Activated naive CD8-positive, alpha-beta T cell treated with anti-CD3 and anti-CD28 coated beads, Interleukin-2, amount 10 ng/mL, durations not matched to agents 7 days and 5 days (primary cell): ENCODE measurements around the gene TRERF1. TPM values are rescaled to one million over a fixed set of nuclear protein-coding genes. Genes with fewer than 3 reads are reported as not detected.

ENCODE experiments used
- ATAC-seq: fragments of 150-1000 bp; cut with Tn5 transposase; one replicate; pipeline ENCODE4 v1.10.0; 2021; ENCODE audit warnings: low read depth, moderate library complexity
- POLR2A ChIA-PET: fragments of 350-600 bp; sonication (Branson Sonifier 250); formaldehyde crosslinking; loops from one replicate; lab custom pipeline; 2021; ENCODE audit warnings: antibody characterized with exemption; lab: Charles Lee
- DNase-seq: peaks from one replicate; pipeline ENCODE4 v3.0.0; 2021
- H3K27ac Mint-ChIP-seq: one replicate; pipeline ENCODE4 v1.8.0; 2022; ENCODE audit warnings: mild to moderate bottlenecking, mixed read lengths
- H3K27me3 Mint-ChIP-seq: one replicate; pipeline ENCODE4 v1.8.0; 2022; ENCODE audit warnings: mild to moderate bottlenecking, moderate library complexity, mixed read lengths
- H3K36me3 Mint-ChIP-seq: one replicate; pipeline ENCODE4 v1.8.0; 2021; ENCODE audit warnings: mild to moderate bottlenecking, mixed read lengths
- H3K4me1 Mint-ChIP-seq: one replicate; pipeline ENCODE4 v1.8.0; 2021; ENCODE audit warnings: mixed read lengths
- H3K4me3 Mint-ChIP-seq: one replicate; pipeline ENCODE4 v1.8.0; 2022; ENCODE audit warnings: mild to moderate bottlenecking, moderate library complexity, mixed read lengths
- H3K9me3 Mint-ChIP-seq: one replicate; pipeline ENCODE4 v1.8.0; 2021; ENCODE audit warnings: mixed read lengths
- total RNA-seq, 2 experiments: library from RNA; stranded (reverse); gene quantifications; one replicate each; pipeline ENCODE4 v1.2.3, GENCODE V29; 2021

The TRERF1 gene
- total RNA-seq, 2 experiments from 2014 or later, result 21.4 to 21.6 TPM

GRCh38 chr6:42409581-42409980 is 42.1 kb downstream of the TRERF1 start:
- Mint-ChIP-seq H3K27me3 (no peaks in the 10 kb centered on the region), H3K27ac (no peak overlapping the region), H3K9me3 (no peaks in the 10 kb centered on the region), H3K4me1 (peaks cover 36% of the 10 kb centered on the region), H3K36me3 (peaks cover 24% of the 10 kb centered on the region), H3K4me3 (no peak overlapping the region)
- POLR2A ChIA-PET, result no interaction called here
- no peak for ATAC-seq
- no peak for DNase-seq

- no peak for ATAC-seq
- H3K4me3 Mint-ChIP-seq, result no peak overlapping the region
- peaks cover 22% of the 10 kb centered on the region for H3K36me3 Mint-ChIP-seq
- POLR2A ChIA-PET, result no interaction called here
- peaks cover 46% of the 10 kb centered on the region for H3K4me1 Mint-ChIP-seq
- H3K27me3 Mint-ChIP-seq, result no peaks in the 10 kb centered on the region
- DNase-seq, result no peak
- no peaks in the 10 kb centered on the region for H3K9me3 Mint-ChIP-seq
- no peak overlapping the region for H3K27ac Mint-ChIP-seq
These were observed 44.3 kb downstream of the TRERF1 start for GRCh38 chr6:42407379-42407778.

- Mint-ChIP-seq H3K4me1 (peaks cover 51% of the 10 kb centered on the region), H3K27ac (no peak overlapping the region), H3K27me3 (no peaks in the 10 kb centered on the region), H3K9me3 (no peaks in the 10 kb centered on the region), H3K4me3 (no peak overlapping the region), H3K36me3 (peaks cover 20% of the 10 kb centered on the region)
- DNase-seq, result no peak
- POLR2A ChIA-PET, result interaction anchor here (1.5 kb wide), 1 partner anchor 16 kb away, joined by 4 read pairs; no protein-coding TSS in a partner anchor
- ATAC-seq, result no peak
These were observed 45.1 kb downstream of the TRERF1 start for GRCh38 chr6:42406306-42407280.

GRCh38 chr6:42405021-42405420 is 46.7 kb downstream of the TRERF1 start:
- POLR2A ChIA-PET, result interaction anchor here (3.6 kb wide), 1 partner anchor 15 kb away, joined by 35 read pairs; no protein-coding TSS in a partner anchor
- no peak for ATAC-seq

GRCh38 chr6:42404484-42404883 is 47.2 kb downstream of the TRERF1 start:
- Mint-ChIP-seq H3K4me3 (peak overlapping the region; percentile 69), H3K27ac (peak overlapping the region; percentile 67), H3K9me3 (no peaks in the 10 kb centered on the region), H3K4me1 (peaks cover 51% of the 10 kb centered on the region), H3K27me3 (no peaks in the 10 kb centered on the region), H3K36me3 (peaks cover 23% of the 10 kb centered on the region)
- ATAC-seq (peak; percentile 63), DNase-seq (no peak)
- POLR2A ChIA-PET, result interaction anchor here (3.6 kb wide), 1 partner anchor 14 kb away, joined by 35 read pairs; no protein-coding TSS in a partner anchor

More at GRCh38 chr6:42405021-42405420, 46.7 kb downstream of the TRERF1 start:
- no peak for DNase-seq
- peaks cover 22% of the 10 kb centered on the region for H3K36me3 Mint-ChIP-seq
- peak overlapping the region; percentile 67 for H3K27ac Mint-ChIP-seq
- H3K4me3 Mint-ChIP-seq, result no peak overlapping the region
- peaks cover 54% of the 10 kb centered on the region for H3K4me1 Mint-ChIP-seq
- H3K27me3 Mint-ChIP-seq, result no peaks in the 10 kb centered on the region
- H3K9me3 Mint-ChIP-seq, result no peaks in the 10 kb centered on the region

- ATAC-seq, result no peak
- no peaks in the 10 kb centered on the region for H3K27me3 Mint-ChIP-seq
- DNase-seq, result no peak
- H3K36me3 Mint-ChIP-seq, result peaks cover 23% of the 10 kb centered on the region
- H3K4me3 Mint-ChIP-seq, result no peak overlapping the region
- POLR2A ChIA-PET, result interaction anchor here (1.0 to 3.6 kb wide), 3 partner anchors 14 to 48 kb away, joined by 3 to 35 read pairs (median 13); partner anchors contain the start of gene TRERF1
- H3K9me3 Mint-ChIP-seq, result no peaks in the 10 kb centered on the region
- H3K27ac Mint-ChIP-seq, result no peak overlapping the region
- peaks cover 51% of the 10 kb centered on the region for H3K4me1 Mint-ChIP-seq
These were observed 47.9 kb downstream of the TRERF1 start for GRCh38 chr6:42403831-42404230.

- H3K9me3 Mint-ChIP-seq, result no peaks in the 10 kb centered on the region
- peaks cover 23% of the 10 kb centered on the region for H3K36me3 Mint-ChIP-seq
- ATAC-seq (no peak), DNase-seq (no peak)
- no peak overlapping the region for H3K4me3 Mint-ChIP-seq
- H3K4me1 Mint-ChIP-seq, result peaks cover 51% of the 10 kb centered on the region
- POLR2A ChIA-PET, result interaction anchor here (1.0 to 3.6 kb wide), 3 partner anchors 13 to 48 kb away, joined by 3 to 35 read pairs (median 13); partner anchors contain the start of gene TRERF1
- no peaks in the 10 kb centered on the region for H3K27me3 Mint-ChIP-seq
- no peak overlapping the region for H3K27ac Mint-ChIP-seq
These were observed 48.3 kb downstream of the TRERF1 start for GRCh38 chr6:42403421-42403820.

GRCh38 chr6:42402184-42402583 is 49.5 kb downstream of the TRERF1 start:
- H3K27me3 Mint-ChIP-seq, result no peaks in the 10 kb centered on the region
- POLR2A ChIA-PET, result interaction anchor here (0.6 to 3.6 kb wide), 7 partner anchors 8 to 862 kb away, joined by 3 to 35 read pairs (median 3); partner anchors contain the start of gene TRERF1
- peak overlapping the region; percentile 56 for H3K4me3 Mint-ChIP-seq
- peak; percentile 86 for ATAC-seq
- H3K27ac Mint-ChIP-seq, result peak overlapping the region; percentile 39
- peaks cover 45% of the 10 kb centered on the region for H3K4me1 Mint-ChIP-seq
- no peaks in the 10 kb centered on the region for H3K9me3 Mint-ChIP-seq
- no peak for DNase-seq
- H3K36me3 Mint-ChIP-seq, result peaks cover 25% of the 10 kb centered on the region

GRCh38 chr6:42401613-42401951 is 50.1 kb downstream of the TRERF1 start:
- H3K4me1 Mint-ChIP-seq, result peaks cover 43% of the 10 kb centered on the region
- no peaks in the 10 kb centered on the region for H3K27me3 Mint-ChIP-seq
- no peak overlapping the region for H3K4me3 Mint-ChIP-seq
- H3K36me3 Mint-ChIP-seq, result peaks cover 25% of the 10 kb centered on the region
- no peak for ATAC-seq
- POLR2A ChIA-PET, result interaction anchor here (1.2 to 3.6 kb wide), 3 partner anchors 11 to 50 kb away, joined by 6 to 35 read pairs (median 13); partner anchors contain the start of gene TRERF1
- DNase-seq, result no peak
- no peak overlapping the region for H3K27ac Mint-ChIP-seq
- H3K9me3 Mint-ChIP-seq, result no peaks in the 10 kb centered on the region

- H3K9me3 Mint-ChIP-seq, result no peaks in the 10 kb centered on the region
- no peak overlapping the region for H3K27ac Mint-ChIP-seq
These were observed 50.7 kb downstream of the TRERF1 start for GRCh38 chr6:42400886-42401612.

GRCh38 chr6:42400061-42400760 is 51.5 kb downstream of the TRERF1 start:
- Mint-ChIP-seq H3K4me1 (peaks cover 40% of the 10 kb centered on the region), H3K9me3 (no peaks in the 10 kb centered on the region), H3K27me3 (no peaks in the 10 kb centered on the region), H3K27ac (no peak overlapping the region), H3K4me3 (no peak overlapping the region), H3K36me3 (peaks cover 22% of the 10 kb centered on the region)
- no peak for ATAC-seq
- no peak for DNase-seq
- POLR2A ChIA-PET, result interaction anchor here (1.3 kb wide), 1 partner anchor 10 kb away, joined by 6 read pairs; no protein-coding TSS in a partner anchor

More at GRCh38 chr6:42400886-42401612, 50.7 kb downstream of the TRERF1 start:
- ATAC-seq, result no peak
- no peak for DNase-seq
- Mint-ChIP-seq H3K4me1 (peaks cover 39% of the 10 kb centered on the region), H3K4me3 (no peak overlapping the region), H3K36me3 (peaks cover 22% of the 10 kb centered on the region), H3K27me3 (no peaks in the 10 kb centered on the region)
- POLR2A ChIA-PET, result no interaction called here

GRCh38 chr6:42396720-42397119 is 55.0 kb downstream of the TRERF1 start:
- Mint-ChIP-seq H3K27me3 (no peaks in the 10 kb centered on the region), H3K27ac (no peak overlapping the region), H3K36me3 (peaks cover 14% of the 10 kb centered on the region), H3K4me1 (peaks cover 37% of the 10 kb centered on the region), H3K9me3 (no peaks in the 10 kb centered on the region), H3K4me3 (no peak overlapping the region)
- no peak for DNase-seq
- POLR2A ChIA-PET, result no interaction called here
- no peak for ATAC-seq
